K562 (cell line): ENCODE measurements around the gene PADI4.

ENCODE experiments used
- CBFA2T3 ChIP-seq: fragments of 450-650 bp; IDR thresholded peaks from 2 replicates; pipeline ENCODE4 v1.6.1; 2017
- CREB3 ChIP-seq: fragments of 450-650 bp; conservative IDR thresholded peaks from 2 replicates; pipeline ENCODE4 v1.6.1; 2016; ENCODE audit warnings: missing genetic modification characterization, low read depth, mild to moderate bottlenecking, missing compliant biosample characterization, moderate library complexity
- PCBP2 ChIP-seq: fragments of 200-400 bp; formaldehyde crosslinking; IDR thresholded peaks from 2 replicates; pipeline ENCODE4 v1.6.1; 2018; ENCODE audit warnings: low read length, low read depth, mild to moderate bottlenecking, moderate library complexity; ENCODE audit not compliant: poor library complexity, severe bottlenecking
- TSC22D4 ChIP-seq: fragments of 450-650 bp; IDR thresholded peaks from 2 replicates; pipeline ENCODE4 v1.6.1; 2016; ENCODE audit warnings: missing genetic modification characterization, missing biosample characterization, control low read depth
- ZBTB26 ChIP-seq: fragments of 450-650 bp; formaldehyde crosslinking; IDR thresholded peaks from 2 replicates; pipeline ENCODE4 v1.4.0; 2022; ENCODE audit warnings: missing genetic modification characterization
- ZEB2 ChIP-seq: fragments of 450-650 bp; IDR thresholded peaks from 2 replicates; pipeline ENCODE4 v1.6.1; 2016
- ZNF197 ChIP-seq: fragments of 200-800 bp; sonication (Bioruptor generic); IDR thresholded peaks from 2 replicates; pipeline ENCODE4 v1.6.1; 2016; ENCODE audit warnings: low read depth, missing genetic modification characterization, missing compliant biosample characterization
- ZNF57 ChIP-seq: fragments of 450-650 bp; formaldehyde crosslinking; IDR thresholded peaks from 2 replicates; pipeline ENCODE4 v1.4.0; 2020; ENCODE audit warnings: mild to moderate bottlenecking, moderate library complexity
- TF ChIP-seq, protein P1 (sequence below), 2 experiments: fragments of 450-650 bp in 1 of 2; IDR thresholded peaks; 2 replicates each; pipeline ENCODE4 v1.6.1; 2011 to 2017; ENCODE audit warnings: low read depth in 2 of 2, antibody characterized with exemption in 1 of 2, borderline replicate concordance in 1 of 2, low read length in 1 of 2, mild to moderate bottlenecking in 1 of 2, mixed read lengths in 1 of 2; ENCODE audit not compliant: control insufficient read depth in 1 of 2
- TF ChIP-seq, protein P2 (sequence below), 3 experiments: IDR thresholded peaks in 2 of 3; conservative IDR thresholded peaks in 1 of 3; 2 replicates each; pipeline ENCODE4 v1.5.1; 2011 to 2012; ENCODE audit warnings: low read length in 3 of 3, mild to moderate bottlenecking in 3 of 3, control low read depth in 2 of 3, improper control_type of control experiment in 1 of 3, inconsistent platforms in 1 of 3, low read depth in 1 of 3, mixed read lengths in 1 of 3, moderate library complexity in 1 of 3; ENCODE audit not compliant: insufficient read depth in 2 of 3
- TF ChIP-seq, protein P3 (sequence below): sonication (generic); formaldehyde crosslinking; IDR thresholded peaks from 2 replicates; pipeline ENCODE4 v1.9.0; 2022; ENCODE audit warnings: mild to moderate bottlenecking, missing genetic modification reagents

GRCh38 chr1:17363771-17364170, 55.8 kb downstream of the PADI4 start:
- TF ChIP-seq ZNF197 (CRISPR knock-in tag) (no peak), ZEB2 (no peak), CREB3 (tag) (no peak), ZNF57 (no peak), TSC22D4 (tag) (no peak), ZBTB26 (CRISPR knock-in tag) (no peak), PCBP2 (no peak), CBFA2T3 (no peak)
- TF ChIP-seq, protein P1, sequence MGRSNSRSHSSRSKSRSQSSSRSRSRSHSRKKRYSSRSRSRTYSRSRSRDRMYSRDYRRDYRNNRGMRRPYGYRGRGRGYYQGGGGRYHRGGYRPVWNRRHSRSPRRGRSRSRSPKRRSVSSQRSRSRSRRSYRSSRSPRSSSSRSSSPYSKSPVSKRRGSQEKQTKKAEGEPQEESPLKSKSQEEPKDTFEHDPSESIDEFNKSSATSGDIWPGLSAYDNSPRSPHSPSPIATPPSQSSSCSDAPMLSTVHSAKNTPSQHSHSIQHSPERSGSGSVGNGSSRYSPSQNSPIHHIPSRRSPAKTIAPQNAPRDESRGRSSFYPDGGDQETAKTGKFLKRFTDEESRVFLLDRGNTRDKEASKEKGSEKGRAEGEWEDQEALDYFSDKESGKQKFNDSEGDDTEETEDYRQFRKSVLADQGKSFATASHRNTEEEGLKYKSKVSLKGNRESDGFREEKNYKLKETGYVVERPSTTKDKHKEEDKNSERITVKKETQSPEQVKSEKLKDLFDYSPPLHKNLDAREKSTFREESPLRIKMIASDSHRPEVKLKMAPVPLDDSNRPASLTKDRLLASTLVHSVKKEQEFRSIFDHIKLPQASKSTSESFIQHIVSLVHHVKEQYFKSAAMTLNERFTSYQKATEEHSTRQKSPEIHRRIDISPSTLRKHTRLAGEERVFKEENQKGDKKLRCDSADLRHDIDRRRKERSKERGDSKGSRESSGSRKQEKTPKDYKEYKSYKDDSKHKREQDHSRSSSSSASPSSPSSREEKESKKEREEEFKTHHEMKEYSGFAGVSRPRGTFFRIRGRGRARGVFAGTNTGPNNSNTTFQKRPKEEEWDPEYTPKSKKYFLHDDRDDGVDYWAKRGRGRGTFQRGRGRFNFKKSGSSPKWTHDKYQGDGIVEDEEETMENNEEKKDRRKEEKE (IDR thresholded peaks at IDR 0.05; ENCODE audit: borderline replicate concordance in 1 of 2, control insufficient read depth in 1 of 2, low read depth in 2 of 2, low read length in 1 of 2): no peak
- TF ChIP-seq, protein P2, sequence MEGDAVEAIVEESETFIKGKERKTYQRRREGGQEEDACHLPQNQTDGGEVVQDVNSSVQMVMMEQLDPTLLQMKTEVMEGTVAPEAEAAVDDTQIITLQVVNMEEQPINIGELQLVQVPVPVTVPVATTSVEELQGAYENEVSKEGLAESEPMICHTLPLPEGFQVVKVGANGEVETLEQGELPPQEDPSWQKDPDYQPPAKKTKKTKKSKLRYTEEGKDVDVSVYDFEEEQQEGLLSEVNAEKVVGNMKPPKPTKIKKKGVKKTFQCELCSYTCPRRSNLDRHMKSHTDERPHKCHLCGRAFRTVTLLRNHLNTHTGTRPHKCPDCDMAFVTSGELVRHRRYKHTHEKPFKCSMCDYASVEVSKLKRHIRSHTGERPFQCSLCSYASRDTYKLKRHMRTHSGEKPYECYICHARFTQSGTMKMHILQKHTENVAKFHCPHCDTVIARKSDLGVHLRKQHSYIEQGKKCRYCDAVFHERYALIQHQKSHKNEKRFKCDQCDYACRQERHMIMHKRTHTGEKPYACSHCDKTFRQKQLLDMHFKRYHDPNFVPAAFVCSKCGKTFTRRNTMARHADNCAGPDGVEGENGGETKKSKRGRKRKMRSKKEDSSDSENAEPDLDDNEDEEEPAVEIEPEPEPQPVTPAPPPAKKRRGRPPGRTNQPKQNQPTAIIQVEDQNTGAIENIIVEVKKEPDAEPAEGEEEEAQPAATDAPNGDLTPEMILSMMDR (IDR thresholded peaks at IDR 0.05 in 2 of 3, conservative IDR thresholded peaks at IDR 0.05 in 1 of 3; ENCODE audit: insufficient read depth in 2 of 3, low read depth in 1 of 3, low read length in 3 of 3): no peak
- TF ChIP-seq, protein P3, sequence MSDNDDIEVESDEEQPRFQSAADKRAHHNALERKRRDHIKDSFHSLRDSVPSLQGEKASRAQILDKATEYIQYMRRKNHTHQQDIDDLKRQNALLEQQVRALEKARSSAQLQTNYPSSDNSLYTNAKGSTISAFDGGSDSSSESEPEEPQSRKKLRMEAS: no peak
